H9 (cell line): ENCODE results near the gene BBIP1. TPM values are rescaled to one million over a fixed set of nuclear protein-coding genes. Genes with fewer than 3 reads are reported as not detected.

Source experiments
- DNase-seq: peaks from one replicate; pipeline ENCODE4 v3.0.0-alpha.2; 2017
- H2AFZ ChIP-seq: one replicate; pipeline ENCODE4 v1.6.1; 2013; ENCODE audit warnings: mild to moderate bottlenecking, low read length, control low read depth, moderate library complexity
- H2AK5ac ChIP-seq: 2 replicates; pipeline ENCODE4 v1.6.1; 2013; ENCODE audit warnings: low read length, control low read depth, mixed read lengths; ENCODE audit not compliant: insufficient read length
- H2BK120ac ChIP-seq: one replicate; pipeline ENCODE4 v1.6.1; 2013; ENCODE audit warnings: low read depth, mild to moderate bottlenecking, low read length, control low read depth, inconsistent platforms; ENCODE audit not compliant: poor library complexity, severe bottlenecking
- H2BK12ac ChIP-seq: 2 replicates; pipeline ENCODE4 v1.6.1; 2013; ENCODE audit warnings: low read length, control low read depth, mixed read lengths, low read depth; ENCODE audit not compliant: insufficient read length
- H2BK15ac ChIP-seq: 2 replicates; pipeline ENCODE4 v1.6.1; 2013; ENCODE audit warnings: low read depth, low read length, control low read depth
- H2BK20ac ChIP-seq: one replicate; pipeline ENCODE4 v1.6.1; 2013; ENCODE audit warnings: low read depth, mild to moderate bottlenecking, low read length, control low read depth, inconsistent platforms; ENCODE audit not compliant: poor library complexity, severe bottlenecking
- H2BK5ac ChIP-seq: 2 replicates; pipeline ENCODE4 v1.6.1; 2013; ENCODE audit warnings: low read length, control low read depth, mixed read lengths; ENCODE audit not compliant: insufficient read length
- H3K14ac ChIP-seq: 2 replicates; pipeline ENCODE4 v1.6.1; 2013; ENCODE audit warnings: low read length, control low read depth; ENCODE audit not compliant: insufficient read depth
- H3K18ac ChIP-seq: 2 replicates; pipeline ENCODE4 v1.6.1; 2013; ENCODE audit warnings: low read depth, mild to moderate bottlenecking, mixed read lengths, low read length, control low read depth; ENCODE audit not compliant: insufficient read length
- H3K23ac ChIP-seq: 2 replicates; pipeline ENCODE4 v1.6.1; 2013; ENCODE audit warnings: low read length, control low read depth, mixed read lengths, low read depth; ENCODE audit not compliant: insufficient read length
- H3K23me2 ChIP-seq: 2 replicates; pipeline ENCODE4 v1.6.1; 2013; ENCODE audit warnings: low read depth, mild to moderate bottlenecking, mixed read lengths, low read length, control low read depth; ENCODE audit not compliant: insufficient read length, poor library complexity, severe bottlenecking
- H3K27ac ChIP-seq: 2 replicates; pipeline ENCODE4 v1.5.1; 2013; ENCODE audit warnings: low read length, control low read depth, mixed read lengths, low read depth; ENCODE audit not compliant: insufficient read length
- H3K27me3 ChIP-seq: 2 replicates; pipeline ENCODE4 v1.6.1; 2013; ENCODE audit warnings: low read length, control low read depth, inconsistent platforms; ENCODE audit not compliant: insufficient read depth
- H3K4ac ChIP-seq: 2 replicates; pipeline ENCODE4 v1.6.1; 2013; ENCODE audit warnings: low read depth, mild to moderate bottlenecking, control low read depth, inconsistent platforms, low read length, moderate library complexity
- H3K4me1 ChIP-seq: 2 replicates; pipeline ENCODE4 v1.6.1; 2013; ENCODE audit warnings: low read length, control low read depth, inconsistent platforms; ENCODE audit not compliant: insufficient read depth
- H3K4me2 ChIP-seq: 2 replicates; pipeline ENCODE4 v1.6.1; 2013; ENCODE audit warnings: low read length, control low read depth, mixed read lengths; ENCODE audit not compliant: insufficient read length, insufficient read depth
- H3K56ac ChIP-seq: 2 replicates; pipeline ENCODE4 v1.6.1; 2013; ENCODE audit warnings: low read depth, mild to moderate bottlenecking, mixed read lengths, low read length, control low read depth; ENCODE audit not compliant: insufficient read length
- H3K79me1 ChIP-seq: 2 replicates; pipeline ENCODE4 v1.6.1; 2013; ENCODE audit warnings: low read depth, mild to moderate bottlenecking, moderate library complexity, low read length, control low read depth, inconsistent platforms; ENCODE audit not compliant: insufficient read depth, poor library complexity, severe bottlenecking
- H3K79me2 ChIP-seq: 2 replicates; pipeline ENCODE4 v1.6.1; 2013; ENCODE audit warnings: low read length, control low read depth, inconsistent platforms; ENCODE audit not compliant: insufficient read depth
- H3K9ac ChIP-seq: 2 replicates; pipeline ENCODE4 v1.6.1; 2013; ENCODE audit warnings: low read length, control low read depth, mixed read lengths; ENCODE audit not compliant: insufficient read length; ENCODE audit errors: extremely low read depth
- H3K9me3 ChIP-seq: one replicate; pipeline ENCODE4 v1.6.1; 2013; ENCODE audit warnings: low read depth, low read length, inconsistent platforms; ENCODE audit not compliant: control insufficient read depth
- H3T11ph ChIP-seq: one replicate; pipeline ENCODE4 v1.6.1; 2013; ENCODE audit warnings: mild to moderate bottlenecking, low read length, control low read depth, inconsistent platforms
- H4K20me1 ChIP-seq: one replicate; pipeline ENCODE4 v1.6.1; 2013; ENCODE audit not compliant: control insufficient read depth, insufficient read length, insufficient read depth
- H4K5ac ChIP-seq: 2 replicates; pipeline ENCODE4 v1.6.1; 2013; ENCODE audit warnings: low read depth, mild to moderate bottlenecking, mixed read lengths, low read length, control low read depth; ENCODE audit not compliant: insufficient read length
- H4K8ac ChIP-seq: replicated peaks from 2 replicates; pipeline ENCODE4 v1.6.1; 2013; ENCODE audit warnings: low read length, control low read depth, mixed read lengths, low read depth; ENCODE audit not compliant: insufficient read length
- H4K91ac ChIP-seq: 2 replicates; pipeline ENCODE4 v1.6.1; 2013; ENCODE audit warnings: low read depth, mild to moderate bottlenecking, moderate library complexity, mixed read lengths, low read length, control low read depth; ENCODE audit not compliant: insufficient read length
- H3K27ac Mint-ChIP-seq, 3 experiments: 2 replicates in 2 of 3; 3 replicates in 1 of 3; pipeline ENCODE4 v1.8.0; 2020 to 2021; ENCODE audit warnings: mixed read lengths in 3 of 3, mild to moderate bottlenecking in 1 of 3, moderate library complexity in 1 of 3
- H3K27me3 Mint-ChIP-seq: 2 replicates; pipeline ENCODE4 v1.8.0; 2021; ENCODE audit warnings: low read depth, mild to moderate bottlenecking, moderate library complexity, mixed read lengths
- H3K36me3 Mint-ChIP-seq, 3 experiments: 2 replicates in 2 of 3; 3 replicates in 1 of 3; pipeline ENCODE4 v1.8.0; 2020 to 2021; ENCODE audit warnings: low read depth in 3 of 3, mixed read lengths in 3 of 3; ENCODE audit not compliant: insufficient read depth in 1 of 3
- H3K4me1 Mint-ChIP-seq, 2 experiments: 2 replicates each; pipeline ENCODE4 v1.8.0; 2020; ENCODE audit warnings: mixed read lengths in 2 of 2
- H3K4me3 Mint-ChIP-seq, 2 experiments: 2 replicates in 1 of 2; 3 replicates in 1 of 2; pipeline ENCODE4 v1.8.0; 2020 to 2021; ENCODE audit warnings: mild to moderate bottlenecking in 2 of 2, mixed read lengths in 2 of 2, moderate library complexity in 1 of 2
- H3K9me3 Mint-ChIP-seq, 2 experiments: 2 replicates in 1 of 2; 3 replicates in 1 of 2; pipeline ENCODE4 v1.8.0; 2020; ENCODE audit warnings: mild to moderate bottlenecking in 2 of 2, mixed read lengths in 2 of 2, moderate library complexity in 1 of 2
- CTCF ChIP-seq: fragments of 200-600 bp; sonication (generic); conservative IDR thresholded peaks from 3 replicates; pipeline ENCODE4 v1.8.0; 2021; ENCODE audit warnings: antibody characterized with exemption, mild to moderate bottlenecking
- WGBS: extraction: QIAGEN DNeasy Blood & Tissue Kit; methylation state at CpG from one replicate; pipeline ENCODE4 v1.1.7; 2013; ENCODE audit warnings: missing lambda C conversion rate, low lambda C conversion rate, mixed read lengths; ENCODE audit not compliant: insufficient read length; ENCODE audit errors: extremely low coverage; 5-methylcytosine and 5-hydroxymethylcytosine counted together
- total RNA-seq: library from RNA; stranded (reverse); gene quantifications from 2 replicates; pipeline ENCODE4 v1.2.1, GENCODE V29; 2021

Gene BBIP1
- total RNA-seq, 1 experiment from 2014 or later, result 18.8 TPM

GRCh38 chr10:110860576-110861241 is 58.3 kb downstream of the BBIP1 start:
- Mint-ChIP-seq H3K27me3 (0 out of 2 replicates have a peak, but pooled peaks cover 2% of the 10 kb centered on the region), H3K4me1 (peaks cover 4 to 19% of the 10 kb centered on the region in 2 experiments), H3K9me3 (0 out of 5 replicates have a peak, but pooled peaks cover 0 to 2% of the 10 kb centered on the region in 2 experiments), H3K27ac (no peak overlapping the region), H3K36me3 (no peaks in the 10 kb centered on the region), H3K4me3 (no peak overlapping the region; a peak in 1 of 5 replicates)
- Histone ChIP-seq H4K91ac (no peak overlapping the region), H3K79me2 (no peaks in the 10 kb centered on the region), H2BK20ac (no peak overlapping the region), H3K9me3 (no peaks in the 10 kb centered on the region), H3K4me2 (no peak overlapping the region), H3K14ac (no peak overlapping the region), H4K8ac (no peak overlapping the region), H3K23me2 (no peaks in the 10 kb centered on the region), H3K23ac (no peak overlapping the region), H3T11ph (no peak overlapping the region), H3K56ac (no peak overlapping the region), H3K18ac (no peak overlapping the region), H4K20me1 (no peaks in the 10 kb centered on the region), H3K9ac (no peak overlapping the region), H2AK5ac (no peak overlapping the region), H2AFZ (no peak overlapping the region), H3K4me1 (no peaks in the 10 kb centered on the region), H3K4ac (no peak overlapping the region), H4K5ac (no peak overlapping the region), H3K27ac (no peak overlapping the region), H3K79me1 (no peaks in the 10 kb centered on the region), H2BK120ac (no peak overlapping the region), H2BK12ac (no peak overlapping the region), H2BK5ac (no peak overlapping the region), H3K27me3 (no peaks in the 10 kb centered on the region), H2BK15ac (no peak overlapping the region)
- no peak for TF ChIP-seq CTCF
- WGBS, result no CpG with 5 or more reads among the region's 7 CpGs
- no peak for DNase-seq
